HFFc6 (cell line): ENCODE data around the gene TMEM18. TPM values are rescaled to one million over a fixed set of nuclear protein-coding genes. Genes with fewer than 3 reads are reported as not detected.

ENCODE experiments used
- DNase-seq: peaks from one replicate; pipeline ENCODE4 v3.0.0-alpha.2; 2018
- H3K27ac Mint-ChIP-seq: 2 replicates; pipeline ENCODE4 v1.8.0; 2020; ENCODE audit warnings: mild to moderate bottlenecking, mixed read lengths
- H3K27me3 Mint-ChIP-seq: 2 replicates; pipeline ENCODE4 v1.8.0; 2021; ENCODE audit warnings: mild to moderate bottlenecking, moderate library complexity, mixed read lengths; ENCODE audit not compliant: insufficient read depth
- H3K36me3 Mint-ChIP-seq: 2 replicates; pipeline ENCODE4 v1.8.0; 2021; ENCODE audit warnings: low read depth, mixed read lengths
- H3K4me1 Mint-ChIP-seq: 2 replicates; pipeline ENCODE4 v1.8.0; 2020; ENCODE audit warnings: low read depth, mixed read lengths
- H3K4me3 Mint-ChIP-seq: 2 replicates; pipeline ENCODE4 v1.8.0; 2020; ENCODE audit warnings: mild to moderate bottlenecking, moderate library complexity, mixed read lengths
- H3K9me3 Mint-ChIP-seq: 2 replicates; pipeline ENCODE4 v1.8.0; 2020; ENCODE audit warnings: mild to moderate bottlenecking, mixed read lengths
- total RNA-seq, 6 experiments: library from RNA; stranded (reverse); fragmentation: NEBNext Ultra II Directional; extraction: Animal tissue kit (Norgen Biotek cat#: 25700); gene quantifications; 2 replicates in 1 of 6; 3 replicates in 5 of 6; pipeline ENCODE4 v1.2.3, GENCODE V29; 2021
- TF ChIP-seq, protein P1 (sequence below): fragments of 200-600 bp; sonication (generic); IDR thresholded peaks from 2 replicates; pipeline ENCODE4 v1.5.0; 2021; ENCODE audit warnings: antibody characterized with exemption, mild to moderate bottlenecking

Gene TMEM18
- total RNA-seq, 6 experiments from 2014 or later: 24.6 to 28.5 (median 26.5) TPM

DNA sequence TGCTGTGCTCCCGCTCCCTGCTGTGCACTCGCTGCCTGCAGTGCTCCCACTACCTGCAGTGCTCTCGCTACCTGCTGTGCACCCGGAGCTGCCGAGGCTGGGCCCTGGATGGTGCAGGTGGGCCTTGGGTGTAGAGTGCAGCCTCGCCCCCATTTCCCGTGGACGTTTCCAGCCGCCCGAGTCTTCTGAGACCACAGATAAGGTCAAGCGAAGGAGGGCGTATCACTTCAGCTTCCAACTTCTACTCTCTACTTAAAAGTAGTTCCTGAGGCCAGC, 15.9 kb downstream of the TMEM18 start:
- Mint-ChIP-seq H3K9me3 (peaks cover 12% of the 10 kb centered on the region), H3K4me3 (no peak overlapping the region), H3K36me3 (peaks cover 30% of the 10 kb centered on the region), H3K27ac (no peak overlapping the region), H3K27me3 (peaks cover 15% of the 10 kb centered on the region), H3K4me1 (no peaks in the 10 kb centered on the region)
- no peak for DNase-seq
- TF ChIP-seq, protein P1, sequence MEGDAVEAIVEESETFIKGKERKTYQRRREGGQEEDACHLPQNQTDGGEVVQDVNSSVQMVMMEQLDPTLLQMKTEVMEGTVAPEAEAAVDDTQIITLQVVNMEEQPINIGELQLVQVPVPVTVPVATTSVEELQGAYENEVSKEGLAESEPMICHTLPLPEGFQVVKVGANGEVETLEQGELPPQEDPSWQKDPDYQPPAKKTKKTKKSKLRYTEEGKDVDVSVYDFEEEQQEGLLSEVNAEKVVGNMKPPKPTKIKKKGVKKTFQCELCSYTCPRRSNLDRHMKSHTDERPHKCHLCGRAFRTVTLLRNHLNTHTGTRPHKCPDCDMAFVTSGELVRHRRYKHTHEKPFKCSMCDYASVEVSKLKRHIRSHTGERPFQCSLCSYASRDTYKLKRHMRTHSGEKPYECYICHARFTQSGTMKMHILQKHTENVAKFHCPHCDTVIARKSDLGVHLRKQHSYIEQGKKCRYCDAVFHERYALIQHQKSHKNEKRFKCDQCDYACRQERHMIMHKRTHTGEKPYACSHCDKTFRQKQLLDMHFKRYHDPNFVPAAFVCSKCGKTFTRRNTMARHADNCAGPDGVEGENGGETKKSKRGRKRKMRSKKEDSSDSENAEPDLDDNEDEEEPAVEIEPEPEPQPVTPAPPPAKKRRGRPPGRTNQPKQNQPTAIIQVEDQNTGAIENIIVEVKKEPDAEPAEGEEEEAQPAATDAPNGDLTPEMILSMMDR: no peak

GRCh38 chr2:660586-661359, 16.4 kb downstream of the TMEM18 start:
- no peak for DNase-seq
- Mint-ChIP-seq H3K27ac (no peak overlapping the region), H3K36me3 (peaks cover 26% of the 10 kb centered on the region), H3K27me3 (peaks cover 15% of the 10 kb centered on the region), H3K4me3 (no peak overlapping the region), H3K4me1 (no peaks in the 10 kb centered on the region), H3K9me3 (peaks cover 10% of the 10 kb centered on the region)
- TF ChIP-seq, protein P1: no peak

DNA sequence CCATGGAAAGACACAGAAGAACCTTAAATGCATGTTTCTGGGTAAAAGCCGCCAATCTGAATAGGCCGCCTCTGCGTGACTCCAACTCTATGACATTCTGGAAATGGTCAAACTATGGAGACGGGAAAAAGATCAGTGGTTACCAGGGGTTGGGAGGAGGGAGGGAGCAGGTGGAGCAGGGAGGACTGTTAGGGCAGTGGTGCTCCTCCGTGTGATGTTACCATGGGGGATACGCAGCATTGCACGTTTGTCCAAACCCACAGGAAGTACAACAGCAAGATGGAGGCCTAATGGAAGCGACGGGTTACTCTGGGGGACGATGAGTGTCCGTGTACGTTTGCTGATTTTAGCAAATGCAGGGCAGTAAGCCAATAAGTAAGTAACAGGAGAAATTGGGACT, 17.2 kb downstream of the TMEM18 start:
- Mint-ChIP-seq H3K4me1 (no peaks in the 10 kb centered on the region), H3K9me3 (peaks cover 2% of the 10 kb centered on the region), H3K36me3 (peaks cover 19% of the 10 kb centered on the region), H3K4me3 (no peak overlapping the region), H3K27me3 (peaks cover 15% of the 10 kb centered on the region), H3K27ac (no peak overlapping the region)
- TF ChIP-seq, protein P1: no peak
- no peak for DNase-seq

- Mint-ChIP-seq H3K4me3 (no peak overlapping the region), H3K36me3 (peaks cover 5% of the 10 kb centered on the region; the same call in 1 of the 2 replicates), H3K27ac (no peak overlapping the region), H3K9me3 (no peaks in the 10 kb centered on the region), H3K27me3 (peaks cover 22% of the 10 kb centered on the region), H3K4me1 (no peaks in the 10 kb centered on the region)
- TF ChIP-seq, protein P1: no peak
- no peak for DNase-seq
These were observed 18.8 kb downstream of the TMEM18 start for GRCh38 chr2:658426-658825.

GRCh38 chr2:657766-658165, 19.4 kb downstream of the TMEM18 start:
- DNase-seq: no peak
- Mint-ChIP-seq H3K4me1 (no peaks in the 10 kb centered on the region), H3K36me3 (0 out of 2 replicates have a peak, but pooled peaks cover 1% of the 10 kb centered on the region), H3K27ac (no peak overlapping the region), H3K4me3 (no peak overlapping the region), H3K27me3 (peaks cover 22% of the 10 kb centered on the region), H3K9me3 (no peaks in the 10 kb centered on the region)
- TF ChIP-seq, protein P1: no peak
